Fibroblast of villous mesenchyme (primary cell): ENCODE data around the gene FBXL17. TPM values are rescaled to one million over a fixed set of nuclear protein-coding genes. Genes with fewer than 3 reads are reported as not detected.

Experiments
- DNase-seq: peaks from one replicate; pipeline ENCODE4 v3.0.0-alpha.2; 2010; ENCODE audit warnings: low read depth
- H3K4me3 ChIP-seq: 2 replicates; pipeline ENCODE4 v1.5.1; 2011; ENCODE audit warnings: low read depth, mild to moderate bottlenecking, low read length
- CTCF ChIP-seq: IDR thresholded peaks from 2 replicates; pipeline ENCODE4 v1.5.1; 2012; ENCODE audit warnings: low read depth, mild to moderate bottlenecking, low read length; ENCODE audit not compliant: insufficient read depth
- total RNA-seq: library from RNA; depleted of rRNA; stranded (reverse); fragments of >200 nt; gene quantifications from 2 replicates; pipeline ENCODE4 v1.2.3, GENCODE V29; 2012

FBXL17 gene
- total RNA-seq, 1 donor, result 20.3 TPM

- H3K4me3 ChIP-seq, result no peak overlapping the region
- no peak for DNase-seq
- no peak for TF ChIP-seq CTCF
Measured at GRCh38 chr5:108257996-108258395, 123.9 kb downstream of the FBXL17 start.

DNA sequence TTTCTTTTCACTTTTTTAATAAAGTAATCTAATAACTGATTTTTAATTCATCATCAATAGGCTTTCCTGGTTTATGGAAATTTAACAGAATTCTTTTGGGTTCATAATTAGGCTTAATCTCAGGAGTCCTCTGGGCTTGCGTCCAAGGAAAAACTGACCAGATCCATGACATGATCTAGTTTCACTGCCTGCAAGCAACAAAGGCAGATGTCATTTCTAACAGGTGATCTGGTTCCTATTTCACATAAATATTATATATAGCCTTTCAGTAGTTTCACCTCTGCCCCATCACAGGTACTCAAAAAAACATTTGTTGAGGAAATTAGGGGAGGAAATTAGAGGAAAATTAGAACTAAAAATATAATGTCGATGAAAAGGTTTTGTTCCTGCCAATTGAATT lies 126.4 kb downstream of the FBXL17 start:
- no peak overlapping the region for H3K4me3 ChIP-seq
- no peak for TF ChIP-seq CTCF
- no peak for DNase-seq

DNA sequence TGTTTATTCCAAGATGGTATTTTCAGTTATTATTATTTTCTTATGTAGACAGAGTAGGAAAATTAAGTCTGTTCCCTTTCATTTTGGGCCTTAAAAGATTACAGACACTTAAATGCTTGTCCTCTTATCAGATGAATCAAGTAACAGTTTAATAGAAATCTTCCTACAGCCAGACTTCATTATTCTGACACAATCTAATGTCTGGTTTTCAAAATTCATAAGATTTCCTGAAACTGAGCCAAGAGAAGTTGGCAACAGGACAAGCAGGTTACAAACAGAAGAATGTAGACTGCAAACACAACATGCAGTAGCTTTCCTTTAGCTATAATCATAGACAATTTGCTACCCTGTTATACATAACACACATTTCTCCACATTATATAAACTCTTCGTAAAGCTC lies 130.5 kb downstream of the FBXL17 start:
- DNase-seq, result no peak
- H3K4me3 ChIP-seq, result no peak overlapping the region
- no peak for TF ChIP-seq CTCF

DNA sequence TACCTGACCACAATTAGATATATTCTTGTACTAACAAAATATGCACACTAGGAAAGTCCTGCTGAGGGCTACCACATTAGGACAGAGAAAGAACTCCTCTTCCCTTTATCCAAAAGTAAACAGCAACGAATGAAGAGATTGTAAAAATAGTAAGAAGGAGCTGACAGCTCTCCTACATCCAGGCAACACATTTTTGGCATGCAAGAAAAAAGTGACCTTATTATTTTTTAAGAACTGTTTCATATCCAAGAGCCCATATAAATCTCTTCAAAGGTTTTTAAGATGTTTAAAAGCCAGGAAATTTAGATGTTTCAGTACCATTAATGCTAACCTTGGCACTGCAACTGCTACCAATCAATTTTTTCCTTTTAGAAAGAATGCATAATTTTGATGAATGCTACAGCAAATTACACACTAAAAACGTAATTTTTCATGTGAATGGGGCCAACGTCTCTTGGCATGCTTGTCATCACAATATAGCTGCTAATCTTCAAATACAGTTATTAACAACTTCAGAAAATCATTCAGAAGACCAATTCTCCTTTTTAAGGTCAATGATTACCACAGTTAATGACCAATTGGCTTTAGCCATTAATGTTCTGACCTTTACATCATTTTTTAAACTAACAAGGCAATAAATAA lies 132.0 kb downstream of the FBXL17 start:
- no peak overlapping the region for H3K4me3 ChIP-seq
- DNase-seq, result no peak
- no peak for TF ChIP-seq CTCF

DNA sequence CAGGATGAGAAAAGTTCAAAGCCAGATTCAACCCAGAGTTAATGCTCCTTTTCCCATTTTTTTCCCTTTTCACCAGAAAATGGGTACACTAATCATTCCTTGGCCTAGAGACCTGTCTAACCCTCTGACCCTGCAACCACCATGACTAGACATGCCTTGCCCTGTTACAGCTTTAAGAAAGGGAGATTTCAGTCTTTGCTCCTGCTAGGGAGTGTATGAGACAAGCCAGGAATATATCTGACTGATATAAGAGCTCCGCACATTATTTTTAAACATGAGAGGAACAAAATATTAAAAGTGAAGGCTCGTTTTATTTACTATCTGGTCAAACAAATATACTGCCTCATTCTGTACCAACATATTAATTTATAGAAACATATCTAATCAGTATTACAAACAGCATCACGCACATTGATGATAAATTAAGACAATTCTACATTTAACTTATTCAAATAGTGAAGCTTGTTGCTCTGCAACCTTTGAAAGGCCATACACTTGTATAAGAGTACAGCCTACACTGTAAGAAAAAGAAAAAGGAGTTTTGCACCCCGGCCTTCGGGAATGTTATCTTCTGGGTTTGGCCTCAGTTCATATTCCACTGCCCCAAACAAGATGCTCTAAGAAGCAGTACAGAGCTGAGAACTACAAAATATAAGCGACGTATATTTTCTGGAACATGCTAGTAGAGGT lies 132.7 kb downstream of the FBXL17 start:
- no peak for DNase-seq
- no peak for TF ChIP-seq CTCF
- no peak overlapping the region for H3K4me3 ChIP-seq

DNA sequence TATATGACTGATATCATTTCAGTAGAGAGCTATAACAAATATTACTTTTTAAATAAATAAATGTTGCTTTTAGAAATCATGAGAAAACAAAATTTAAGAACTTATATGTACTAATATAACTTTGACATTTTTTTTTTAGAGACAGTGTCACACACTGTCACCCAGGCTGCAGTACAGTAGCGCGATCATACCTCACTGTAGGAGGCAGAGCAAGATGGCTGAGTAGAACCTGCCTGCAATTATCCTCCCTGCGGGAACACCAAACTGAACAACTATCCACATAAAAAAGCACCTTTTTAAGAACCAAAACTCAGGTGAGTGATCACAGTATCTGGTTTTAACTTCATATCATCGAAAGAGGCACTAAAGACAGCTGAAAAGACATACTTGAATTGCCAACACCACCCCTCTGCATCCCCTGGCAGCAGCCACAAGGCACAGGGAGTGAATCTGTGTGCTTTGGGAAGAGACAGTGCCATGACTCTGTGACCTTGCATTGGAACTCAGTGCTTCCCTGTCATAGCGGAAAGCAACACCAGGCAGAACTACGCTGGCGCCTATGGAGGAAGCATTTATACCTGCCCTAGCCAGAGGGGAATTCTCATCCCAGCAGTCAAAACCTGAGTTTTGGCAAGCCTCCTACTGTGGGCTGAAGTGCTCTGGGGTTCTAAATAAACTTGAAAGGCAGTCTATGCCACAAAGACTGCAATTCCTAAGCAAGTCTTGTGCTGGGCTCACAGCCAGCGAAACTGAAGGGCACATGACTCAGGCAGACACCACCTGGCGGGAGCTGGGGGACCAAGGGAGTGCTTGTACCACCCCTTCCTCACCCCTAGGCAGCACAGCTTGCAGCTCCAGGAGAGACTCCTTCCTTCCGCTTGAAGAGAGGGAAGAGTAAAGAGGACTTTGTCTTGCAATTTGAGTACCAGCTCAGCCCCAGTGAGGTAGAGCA lies 142.7 kb downstream of the FBXL17 start:
- DNase-seq, result no peak
- no peak overlapping the region for H3K4me3 ChIP-seq
- TF ChIP-seq CTCF, result no peak
